ENCODE data around the gene CFAP99. TPM values are rescaled to one million over a fixed set of nuclear protein-coding genes. Genes with fewer than 3 reads are reported as not detected.

The CFAP99 gene
- total and polyA plus RNA-seq, 2 of the 8 experiments (the other 6 are each of a cell fraction or from before 2014, with no cell fraction given) = not detected

DNA sequence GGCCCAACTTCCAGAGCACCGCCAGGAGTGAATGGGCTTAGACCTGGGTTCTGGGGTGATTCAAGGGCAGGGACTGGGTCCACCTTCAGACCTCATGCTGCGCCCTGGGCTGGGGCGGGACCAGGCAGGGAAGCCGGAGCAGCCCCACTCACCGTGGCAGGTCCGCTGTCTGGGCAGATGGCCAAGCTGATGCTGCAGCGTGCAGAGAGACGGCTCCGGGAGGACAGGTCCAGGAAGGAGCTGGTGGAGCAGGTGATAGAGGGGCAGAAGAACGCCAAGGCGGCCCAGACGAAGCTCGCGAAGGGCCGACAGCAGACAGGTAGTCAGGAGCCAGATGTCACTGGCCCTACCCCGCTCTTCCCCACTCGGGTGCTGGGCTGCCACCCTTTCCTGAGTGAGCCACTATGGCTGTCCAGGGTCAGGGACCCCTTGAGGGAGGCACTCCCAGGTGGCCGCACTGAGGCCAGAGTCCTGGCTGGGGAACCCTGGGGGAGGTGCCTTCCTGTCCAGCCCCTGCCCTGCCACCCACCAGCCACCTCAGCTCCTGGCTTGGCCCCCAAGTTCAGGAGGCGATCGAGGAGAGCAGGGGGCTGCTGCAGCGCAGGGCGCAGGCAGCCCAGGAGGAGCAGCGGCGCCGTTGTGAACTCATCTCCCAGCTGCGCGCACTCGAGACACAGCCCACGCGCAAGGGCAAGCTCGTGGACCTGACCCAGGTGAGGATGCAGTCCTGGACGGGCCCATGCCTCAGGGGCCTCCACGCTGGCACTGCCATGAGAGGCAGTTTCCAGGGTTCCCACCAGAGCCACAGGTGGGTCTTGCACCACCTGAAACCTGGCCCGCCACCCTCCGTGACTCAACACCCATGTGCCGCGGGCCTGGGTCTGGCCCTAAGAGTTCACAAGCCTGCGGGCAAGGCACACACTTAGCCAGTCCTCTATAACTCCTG lies 40.1 kb downstream of the CFAP99 start:
- H3K9ac ChIP-seq (replicated peaks in 1 of 4; ENCODE audit: extremely low read depth in 1 of 4, low read depth in 3 of 4, low read length in 3 of 4) = no peak overlapping the region
- H3K27ac ChIP-seq (ENCODE audit: low read depth, low read length) = no peak overlapping the region
- no peak overlapping the region for H3K14ac ChIP-seq (ENCODE audit: insufficient read length)
- peaks cover 0 to 1% of the 10 kb centered on the region in 2 experiments for H4K20me1 ChIP-seq (replicated peaks in 1 of 2; ENCODE audit: control insufficient read depth in 1 of 2, insufficient read depth in 2 of 2, low read length in 2 of 2)
- FAIRE-seq (no peak), DNase-seq (ENCODE audit: low read depth in 1 of 2, low spot score in 2 of 2) (no peak)
- H4K8ac ChIP-seq (ENCODE audit: extremely low read depth, insufficient read depth, low read length) = no peak overlapping the region
- H2BK120ac ChIP-seq (replicated peaks; ENCODE audit: low read depth, low read length) = no peak overlapping the region
- ChIA-PET POLR2A (ENCODE audit: partially characterized antibody) (interaction anchor here (0.5 to 3.4 kb wide), 4 partner anchors 10 to 279 kb away, joined by 3 to 15 read pairs (median 4); partner anchors contain the start of gene RNF4), CTCF (ENCODE audit: partially characterized antibody) (interaction anchor here (1.2 to 5.7 kb wide), 2 partner anchors 16 to 239 kb away, joined by 4 to 39 read pairs; no protein-coding TSS in a partner anchor)
- no peaks in the 10 kb centered on the region for H3K36me3 ChIP-seq (ENCODE audit: control insufficient read depth in 2 of 4, insufficient read depth in 4 of 4, low read length in 3 of 4)
- no peak overlapping the region for H3K18ac ChIP-seq (ENCODE audit: extremely low read depth, low read length)
- peaks cover 0 to 10% (median 7%) of the 10 kb centered on the region in 4 experiments; a peak in 6 of 7 replicates for H3K4me1 ChIP-seq (replicated peaks in 1 of 4; ENCODE audit: control insufficient read depth in 3 of 4, insufficient read depth in 4 of 4, low read length in 3 of 4)
- no peak overlapping the region for H2AK5ac ChIP-seq (ENCODE audit: low read depth, low read length)
- 88% methylated on average over 32 of the region's 38 CpGs; no CpG with 5 or more reads in 1 of the 2 experiments for WGBS, 2 experiments (ENCODE audit: extremely low coverage in 1 of 2, insufficient coverage in 1 of 2, insufficient read length in 1 of 2, insufficient replicate concordance in 2 of 2, low coverage in 1 of 2, low lambda C conversion rate in 2 of 2, missing lambda C conversion rate in 1 of 2)
- no peak overlapping the region for H3K23ac ChIP-seq (ENCODE audit: insufficient read length)
- H2BK5ac ChIP-seq (ENCODE audit: low read depth, low read length) = no peak overlapping the region
- no peak overlapping the region for H2BK12ac ChIP-seq (ENCODE audit: low read depth, low read length)
- peaks cover 3% of the 10 kb centered on the region; the same call in 1 of the 2 replicates for H3K23me2 ChIP-seq (ENCODE audit: low read depth, low read length)
- H3K79me1 ChIP-seq (ENCODE audit: low read depth, low read length) = no peaks in the 10 kb centered on the region; the same call in 1 of the 2 replicates
- H3K4me3 ChIP-seq (ENCODE audit: extremely low read depth in 1 of 4, insufficient read depth in 2 of 4, low read depth in 3 of 4, low read length in 4 of 4) = no peak overlapping the region
- H2AFZ ChIP-seq (ENCODE audit: low read length) = no peak overlapping the region
- H3K79me2 ChIP-seq (ENCODE audit: control insufficient read depth in 1 of 2, insufficient read depth in 2 of 2, low read length in 2 of 2) = no peaks in the 10 kb centered on the region
- H3K9me3 ChIP-seq (ENCODE audit: insufficient read depth in 2 of 2, low read depth in 1 of 2, low read length in 1 of 2) = no peaks in the 10 kb centered on the region
- no peak overlapping the region for H4K91ac ChIP-seq (replicated peaks; ENCODE audit: insufficient read length, low read length)
- H2BK15ac ChIP-seq (ENCODE audit: low read length) = no peak overlapping the region
- H2BK20ac ChIP-seq (ENCODE audit: low read length) = no peak overlapping the region
- H3K27me3 ChIP-seq (replicated peaks in 1 of 4; ENCODE audit: control insufficient read depth in 3 of 4, extremely low read depth in 1 of 4, insufficient read depth in 3 of 4, low read length in 3 of 4) = peaks cover 0 to 19% (median 13%) of the 10 kb centered on the region in 4 experiments; a peak in 5 of 7 replicates
- H3K56ac ChIP-seq (replicated peaks; ENCODE audit: insufficient read length, low read depth, low read length) = no peak overlapping the region
- H3K4me2 ChIP-seq (ENCODE audit: insufficient read depth in 1 of 2, low read depth in 2 of 2, low read length in 2 of 2) = no peak overlapping the region
- H4K5ac ChIP-seq (ENCODE audit: insufficient read length, low read depth, low read length) = no peak overlapping the region
- no peak overlapping the region for H3K4ac ChIP-seq (replicated peaks; ENCODE audit: insufficient read length, low read depth, low read length)
- TF ChIP-seq, protein P1, sequence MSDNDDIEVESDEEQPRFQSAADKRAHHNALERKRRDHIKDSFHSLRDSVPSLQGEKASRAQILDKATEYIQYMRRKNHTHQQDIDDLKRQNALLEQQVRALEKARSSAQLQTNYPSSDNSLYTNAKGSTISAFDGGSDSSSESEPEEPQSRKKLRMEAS (IDR thresholded peaks at IDR 0.05) = no peak
- TF ChIP-seq TBP (IDR thresholded peaks at IDR 0.05; ENCODE audit: low read depth, low read length) (no peak), RAD21 (IDR thresholded peaks at IDR 0.05 in 1 of 2, conservative IDR thresholded peaks at IDR 0.05 in 1 of 2; ENCODE audit: low read depth in 2 of 2, low read length in 2 of 2) (no peak), POU5F1 (IDR thresholded peaks at IDR 0.05; ENCODE audit: low read depth, low read length) (no peak), ASH2L (IDR thresholded peaks at IDR 0.05; ENCODE audit: low read length) (no peak), BACH1 (IDR thresholded peaks at IDR 0.05; ENCODE audit: low read length) (no peak), NANOG (IDR thresholded peaks at IDR 0.05; ENCODE audit: insufficient read depth, low read depth, low read length, poor library complexity, severe bottlenecking) (no peak), TEAD4 (IDR thresholded peaks at IDR 0.05; ENCODE audit: low read depth, low read length) (no peak), SRF (IDR thresholded peaks at IDR 0.05; ENCODE audit: low read depth, low read length) (no peak), SP4 (IDR thresholded peaks at IDR 0.05; ENCODE audit: low read length) (no peak)
- TF ChIP-seq, protein P2, sequence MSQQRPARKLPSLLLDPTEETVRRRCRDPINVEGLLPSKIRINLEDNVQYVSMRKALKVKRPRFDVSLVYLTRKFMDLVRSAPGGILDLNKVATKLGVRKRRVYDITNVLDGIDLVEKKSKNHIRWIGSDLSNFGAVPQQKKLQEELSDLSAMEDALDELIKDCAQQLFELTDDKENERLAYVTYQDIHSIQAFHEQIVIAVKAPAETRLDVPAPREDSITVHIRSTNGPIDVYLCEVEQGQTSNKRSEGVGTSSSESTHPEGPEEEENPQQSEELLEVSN (IDR thresholded peaks at IDR 0.05) = no peak

Measured in H1 (cell line).